CD14-positive monocyte (primary cell): ENCODE measurements around the gene VASN. TPM values are rescaled to one million over a fixed set of nuclear protein-coding genes. Genes with fewer than 3 reads are reported as not detected.
A peak's percentile ranks its signal among the peaks of the same experiment; 100 is the strongest.

Source experiments
- DNase-seq, 3 donors: peaks; one replicate each; pipeline ENCODE4 v3.0.0-alpha.2; 2011 to 2022
- H2AFZ ChIP-seq: 2 replicates; pipeline ENCODE4 v1.6.0; 2012; ENCODE audit warnings: mild to moderate bottlenecking, low read depth, low read length, inconsistent platforms; ENCODE audit not compliant: insufficient read depth, poor library complexity, severe bottlenecking
- H3K27ac ChIP-seq, 2 donors: 1 replicate in 1 of 2; 2 replicates in 1 of 2; pipeline ENCODE4 v1.5.1; 2012 to 2013; ENCODE audit warnings: low read length in 2 of 2, control low read depth in 1 of 2, inconsistent platforms in 1 of 2, low read depth in 1 of 2, mild to moderate bottlenecking in 1 of 2
- H3K27me3 ChIP-seq, 2 donors: one replicate each; pipeline versions ENCODE4 v1.6.0 to v1.6.1; 2011 to 2013; ENCODE audit warnings: low read length in 2 of 2; ENCODE audit not compliant: control insufficient read depth in 2 of 2, insufficient read depth in 2 of 2
- H3K36me3 ChIP-seq, 2 donors: replicated peaks in 1 of 2; 1 replicate in 1 of 2; 2 replicates in 1 of 2; pipeline versions ENCODE4 v1.5.1 to v1.6.1; 2012 to 2013; ENCODE audit warnings: low read length in 2 of 2, control low read depth in 1 of 2, inconsistent platforms in 1 of 2, mild to moderate bottlenecking in 1 of 2; ENCODE audit not compliant: insufficient read depth in 2 of 2, control insufficient read depth in 1 of 2
- H3K4me1 ChIP-seq, 2 donors: 1 replicate in 1 of 2; 2 replicates in 1 of 2; pipeline versions ENCODE4 v1.5.1 to v1.6.1; 2012 to 2013; ENCODE audit warnings: low read length in 2 of 2, control low read depth in 1 of 2, inconsistent platforms in 1 of 2, mild to moderate bottlenecking in 1 of 2, moderate library complexity in 1 of 2; ENCODE audit not compliant: insufficient read depth in 2 of 2, control insufficient read depth in 1 of 2
- H3K4me2 ChIP-seq: replicated peaks from 2 replicates; pipeline ENCODE3; 2012; ENCODE audit warnings: low read length, moderate library complexity, mild to moderate bottlenecking; ENCODE audit not compliant: poor library complexity, severe bottlenecking; ENCODE audit errors: extremely low read depth
- H3K4me3 ChIP-seq, 3 experiments: fragments of 200-600 bp in 1 of 3; sonication (generic) in 1 of 3; replicated peaks in 1 of 3; 1 replicate in 2 of 3; 2 replicates in 1 of 3; pipeline ENCODE4 v1.5.1; 2011 to 2013; ENCODE audit warnings: low read length in 3 of 3, mild to moderate bottlenecking in 3 of 3, control low read depth in 2 of 3, low read depth in 2 of 3, inconsistent platforms in 1 of 3, moderate library complexity in 1 of 3
- H3K79me2 ChIP-seq: 2 replicates; pipeline ENCODE4 v1.6.0; 2012; ENCODE audit warnings: mild to moderate bottlenecking, control low read depth, inconsistent platforms, low read length, moderate library complexity; ENCODE audit not compliant: insufficient read depth
- H3K9ac ChIP-seq: 2 replicates; pipeline ENCODE4 v1.6.0; 2017; ENCODE audit warnings: low read length, mild to moderate bottlenecking; ENCODE audit not compliant: insufficient read depth, poor library complexity, severe bottlenecking
- H3K9me3 ChIP-seq, 2 donors: replicated peaks in 1 of 2; 1 replicate in 1 of 2; 2 replicates in 1 of 2; pipeline versions ENCODE4 v1.5.1 to v1.6.1; 2012 to 2013; ENCODE audit warnings: low read length in 2 of 2, control low read depth in 1 of 2; ENCODE audit not compliant: control insufficient read depth in 1 of 2, insufficient read depth in 1 of 2
- H4K20me1 ChIP-seq: 2 replicates; pipeline ENCODE4 v1.6.0; 2012; ENCODE audit warnings: mild to moderate bottlenecking, low read length, control low read depth, moderate library complexity; ENCODE audit not compliant: insufficient read depth
- H3K27ac Mint-ChIP-seq, 7 donors: one replicate each; pipeline ENCODE4 v1.8.0; 2020; ENCODE audit warnings: mild to moderate bottlenecking in 7 of 7, mixed read lengths in 7 of 7, moderate library complexity in 6 of 7, inconsistent platforms in 2 of 7
- H3K27me3 Mint-ChIP-seq, 3 donors: one replicate each; pipeline ENCODE4 v1.8.0; 2021 to 2022; ENCODE audit warnings: low read depth in 3 of 3, mild to moderate bottlenecking in 3 of 3, mixed read lengths in 3 of 3, moderate library complexity in 3 of 3, inconsistent platforms in 1 of 3
- H3K36me3 Mint-ChIP-seq, 2 donors: one replicate each; pipeline ENCODE4 v1.8.0; 2020; ENCODE audit warnings: mixed read lengths in 2 of 2, inconsistent platforms in 1 of 2, mild to moderate bottlenecking in 1 of 2
- H3K4me1 Mint-ChIP-seq: one replicate; pipeline ENCODE4 v1.8.0; 2020; ENCODE audit warnings: mild to moderate bottlenecking, mixed read lengths
- H3K4me3 Mint-ChIP-seq, 2 donors: one replicate each; pipeline ENCODE4 v1.8.0; 2020; ENCODE audit warnings: mild to moderate bottlenecking in 2 of 2, mixed read lengths in 2 of 2, moderate library complexity in 1 of 2
- H3K9me3 Mint-ChIP-seq, 7 donors: one replicate each; pipeline ENCODE4 v1.8.0; 2020 to 2022; ENCODE audit warnings: mixed read lengths in 7 of 7, mild to moderate bottlenecking in 6 of 7, moderate library complexity in 6 of 7, inconsistent platforms in 2 of 7
- WGBS: methylation state at CpG from one replicate; pipeline ENCODE4 v1.1.5; 2013; ENCODE audit warnings: missing lambda C conversion rate; ENCODE audit not compliant: insufficient coverage; 5-methylcytosine and 5-hydroxymethylcytosine counted together
- intact Hi-C, 2 donors: fragments of 100-400 bp; cut with micrococcal nuclease; formaldehyde crosslinking; loops; one replicate each; pipeline versions ENCODE4 v1.15.0 to v1.15.1; 2023
- polyA plus RNA-seq, 3 donors: library from polyadenylated mRNA; depleted of rRNA in 1 of 3; unstranded in 2 of 3; stranded (reverse) in 1 of 3; fragments of 300-500 nt in 2 of 3; fragments of >200 nt in 1 of 3; fragmentation: Illumina TruSeq in 2 of 3; gene quantifications; 1 replicate in 2 of 3; 2 replicates in 1 of 3; pipeline ENCODE4 v1.2.3, GENCODE V29; 2012 to 2021
- TF ChIP-seq, protein P1 (sequence below): fragments of 200-600 bp; IDR thresholded peaks from one replicate; pipeline ENCODE4 v1.8.0; 2022; ENCODE audit warnings: antibody characterized with exemption, mild to moderate bottlenecking

The VASN gene
- polyA plus RNA-seq, 3 donors: 0.03 TPM; not detected in 2

DNA sequence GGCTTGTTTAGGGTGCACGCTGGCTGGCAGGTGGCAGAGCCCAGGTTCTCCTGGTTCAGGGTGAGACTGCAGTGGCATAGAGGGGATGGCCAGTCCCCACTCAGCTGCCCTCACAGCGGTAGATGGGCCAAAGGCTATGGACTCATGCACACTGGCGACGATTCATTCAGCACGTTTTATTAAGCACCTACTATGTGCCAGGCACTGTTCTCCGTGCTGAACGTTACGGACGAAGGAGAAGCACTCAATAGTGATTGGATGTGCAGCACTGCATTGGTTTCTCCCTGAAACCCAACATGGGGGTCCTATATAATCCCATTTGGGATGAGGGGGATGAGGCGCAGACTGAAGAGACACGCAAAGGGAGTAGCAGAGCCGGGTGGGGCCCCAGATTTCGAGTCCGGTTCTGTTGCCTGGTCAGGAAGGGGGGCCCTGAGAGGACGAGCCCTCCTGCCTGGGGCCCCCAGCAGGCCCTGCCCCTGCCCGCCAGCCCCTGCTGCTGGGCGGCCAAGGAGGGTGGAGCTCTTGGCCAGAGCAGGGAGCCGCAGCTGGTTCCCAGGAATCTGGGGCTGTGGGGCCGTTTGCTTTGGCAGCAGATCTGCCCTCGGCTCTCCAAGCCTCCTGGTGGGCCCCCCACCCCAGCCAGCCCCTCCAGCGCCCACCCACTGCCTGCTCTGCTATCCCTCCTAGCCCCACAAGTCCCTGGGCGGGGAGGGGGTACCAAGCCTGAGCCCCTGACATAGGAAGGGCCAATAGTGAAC, 47.0 kb upstream of the VASN start:
- H3K27me3 ChIP-seq: peaks cover 0 to 15% of the 10 kb centered on the region in 2 donors
- Mint-ChIP-seq H3K4me3 (no peak overlapping the region), H3K36me3 (no peaks in the 10 kb centered on the region), H3K27me3 (peaks cover 10 to 41% (median 26%) of the 10 kb centered on the region in 3 donors), H3K9me3 (no peaks in the 10 kb centered on the region), H3K4me1 (peaks cover 13% of the 10 kb centered on the region), H3K27ac (peak overlapping the region in 1 of 7 donors; percentile 71)
- no peak overlapping the region for H3K27ac ChIP-seq
- peaks cover 20 to 26% of the 10 kb centered on the region in 2 donors for H3K4me1 ChIP-seq
- no peaks in the 10 kb centered on the region for H4K20me1 ChIP-seq
- no peak overlapping the region for H2AFZ ChIP-seq
- intact Hi-C loops: loop anchor here in 1 of 2 donors (5.0 kb wide), 1 partner anchor 37 kb away; no protein-coding TSS in a partner anchor
- WGBS: 93% methylated on average over 18 of the region's 22 CpGs
- no peaks in the 10 kb centered on the region for H3K9me3 ChIP-seq
- H3K36me3 ChIP-seq: no peaks in the 10 kb centered on the region
- no peak for DNase-seq
- no peak overlapping the region for H3K4me3 ChIP-seq
- H3K79me2 ChIP-seq: no peaks in the 10 kb centered on the region
- TF ChIP-seq, protein P1, sequence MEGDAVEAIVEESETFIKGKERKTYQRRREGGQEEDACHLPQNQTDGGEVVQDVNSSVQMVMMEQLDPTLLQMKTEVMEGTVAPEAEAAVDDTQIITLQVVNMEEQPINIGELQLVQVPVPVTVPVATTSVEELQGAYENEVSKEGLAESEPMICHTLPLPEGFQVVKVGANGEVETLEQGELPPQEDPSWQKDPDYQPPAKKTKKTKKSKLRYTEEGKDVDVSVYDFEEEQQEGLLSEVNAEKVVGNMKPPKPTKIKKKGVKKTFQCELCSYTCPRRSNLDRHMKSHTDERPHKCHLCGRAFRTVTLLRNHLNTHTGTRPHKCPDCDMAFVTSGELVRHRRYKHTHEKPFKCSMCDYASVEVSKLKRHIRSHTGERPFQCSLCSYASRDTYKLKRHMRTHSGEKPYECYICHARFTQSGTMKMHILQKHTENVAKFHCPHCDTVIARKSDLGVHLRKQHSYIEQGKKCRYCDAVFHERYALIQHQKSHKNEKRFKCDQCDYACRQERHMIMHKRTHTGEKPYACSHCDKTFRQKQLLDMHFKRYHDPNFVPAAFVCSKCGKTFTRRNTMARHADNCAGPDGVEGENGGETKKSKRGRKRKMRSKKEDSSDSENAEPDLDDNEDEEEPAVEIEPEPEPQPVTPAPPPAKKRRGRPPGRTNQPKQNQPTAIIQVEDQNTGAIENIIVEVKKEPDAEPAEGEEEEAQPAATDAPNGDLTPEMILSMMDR: no peak
- H3K9ac ChIP-seq: no peak overlapping the region
- no peak overlapping the region for H3K4me2 ChIP-seq

GRCh38 chr16:4325253-4325758, 46.3 kb upstream of the VASN start:
- H3K9me3 ChIP-seq: no peaks in the 10 kb centered on the region
- Mint-ChIP-seq H3K4me3 (peak overlapping the region in 1 of 2 donors; percentile 21), H3K27me3 (peaks cover 10 to 36% (median 26%) of the 10 kb centered on the region in 3 donors), H3K4me1 (peaks cover 13% of the 10 kb centered on the region), H3K27ac (peak overlapping the region in 2 of 7 donors; percentile 23 to 66), H3K9me3 (no peaks in the 10 kb centered on the region), H3K36me3 (no peaks in the 10 kb centered on the region)
- TF ChIP-seq, protein P1: no peak
- H3K4me2 ChIP-seq: no peak overlapping the region
- no peak overlapping the region for H3K27ac ChIP-seq
- H3K79me2 ChIP-seq: no peaks in the 10 kb centered on the region
- no peaks in the 10 kb centered on the region for H3K36me3 ChIP-seq
- no peak overlapping the region for H3K9ac ChIP-seq
- intact Hi-C loops: loop anchor here in 1 of 2 donors (5.0 kb wide), 1 partner anchor 38 kb away; no protein-coding TSS in a partner anchor
- peaks cover 0 to 15% of the 10 kb centered on the region in 2 donors for H3K27me3 ChIP-seq
- DNase-seq: peak; percentile 63 to 70 (median 65)
- H3K4me3 ChIP-seq: no peak overlapping the region
- no peaks in the 10 kb centered on the region for H4K20me1 ChIP-seq
- H2AFZ ChIP-seq: no peak overlapping the region
- WGBS: 50% methylated on average over 2 of the region's 6 CpGs
- H3K4me1 ChIP-seq: peaks cover 20 to 26% of the 10 kb centered on the region in 2 donors
